Endothelial cell (in vitro differentiated cells): ENCODE results near the gene AKAP6. TPM values are rescaled to one million over a fixed set of nuclear protein-coding genes. Genes with fewer than 3 reads are reported as not detected.

Experiments used
- DNase-seq: peaks from one replicate; pipeline ENCODE4 v3.0.0; 2021; ENCODE audit warnings: low spot score
- H3K27ac Mint-ChIP-seq: one replicate; pipeline ENCODE4 v1.8.0; 2021; ENCODE audit warnings: mixed read lengths, inconsistent platforms; ENCODE audit not compliant: unreplicated experiment
- H3K27me3 Mint-ChIP-seq: one replicate; pipeline ENCODE4 v1.8.0; 2021; ENCODE audit warnings: mild to moderate bottlenecking, moderate library complexity, mixed read lengths, inconsistent platforms; ENCODE audit not compliant: unreplicated experiment
- H3K36me3 Mint-ChIP-seq: one replicate; pipeline ENCODE4 v1.8.0; 2021; ENCODE audit warnings: mild to moderate bottlenecking, low read depth, mixed read lengths, inconsistent platforms; ENCODE audit not compliant: unreplicated experiment
- H3K4me1 Mint-ChIP-seq: one replicate; pipeline ENCODE4 v1.8.0; 2021; ENCODE audit warnings: mild to moderate bottlenecking, mixed read lengths, inconsistent platforms; ENCODE audit not compliant: unreplicated experiment
- H3K4me3 Mint-ChIP-seq: one replicate; pipeline ENCODE4 v1.8.0; 2021; ENCODE audit warnings: mild to moderate bottlenecking, mixed read lengths, inconsistent platforms; ENCODE audit not compliant: unreplicated experiment
- H3K9me3 Mint-ChIP-seq: one replicate; pipeline ENCODE4 v1.8.0; 2021; ENCODE audit warnings: mixed read lengths, inconsistent platforms; ENCODE audit not compliant: unreplicated experiment
- CTCF ChIP-seq: fragments of 200-600 bp; sonication (generic); IDR thresholded peaks from one replicate; pipeline ENCODE4 v1.5.0; 2021; ENCODE audit warnings: antibody characterized with exemption; ENCODE audit not compliant: unreplicated experiment
- total RNA-seq: library from RNA; stranded (reverse); fragmentation: NEBNext Ultra II Directional; extraction: Animal tissue kit (Norgen Biotek cat#: 25700); gene quantifications from one replicate; pipeline ENCODE4 v1.2.1, GENCODE V29; 2021; ENCODE audit not compliant: unreplicated experiment

The AKAP6 gene
- total RNA-seq, 1 donor from 2014 or later: 4.4 TPM

GRCh38 chr14:32601906-32602305, 272.8 kb downstream of the AKAP6 start:
- H3K36me3 Mint-ChIP-seq: no peaks in the 10 kb centered on the region
- no peaks in the 10 kb centered on the region for H3K27me3 Mint-ChIP-seq
- DNase-seq: no peak
- no peak overlapping the region for H3K4me3 Mint-ChIP-seq
- no peak for TF ChIP-seq CTCF
- no peaks in the 10 kb centered on the region for H3K4me1 Mint-ChIP-seq
- no peak overlapping the region for H3K27ac Mint-ChIP-seq
- H3K9me3 Mint-ChIP-seq: no peaks in the 10 kb centered on the region

GRCh38 chr14:32602699-32603098, 273.6 kb downstream of the AKAP6 start:
- H3K27ac Mint-ChIP-seq: no peak overlapping the region
- H3K36me3 Mint-ChIP-seq: no peaks in the 10 kb centered on the region
- H3K27me3 Mint-ChIP-seq: no peaks in the 10 kb centered on the region
- no peak for TF ChIP-seq CTCF
- no peak for DNase-seq
- H3K4me3 Mint-ChIP-seq: no peak overlapping the region
- no peaks in the 10 kb centered on the region for H3K4me1 Mint-ChIP-seq
- no peaks in the 10 kb centered on the region for H3K9me3 Mint-ChIP-seq

GRCh38 chr14:32603992-32604565, 275.0 kb downstream of the AKAP6 start:
- no peaks in the 10 kb centered on the region for H3K4me1 Mint-ChIP-seq
- H3K27me3 Mint-ChIP-seq: no peaks in the 10 kb centered on the region
- no peak for TF ChIP-seq CTCF
- no peak overlapping the region for H3K4me3 Mint-ChIP-seq
- no peaks in the 10 kb centered on the region for H3K9me3 Mint-ChIP-seq
- no peak overlapping the region for H3K27ac Mint-ChIP-seq
- H3K36me3 Mint-ChIP-seq: no peaks in the 10 kb centered on the region
- DNase-seq: no peak

GRCh38 chr14:32606301-32606700, 277.2 kb downstream of the AKAP6 start:
- Mint-ChIP-seq H3K4me1 (no peaks in the 10 kb centered on the region), H3K36me3 (no peaks in the 10 kb centered on the region), H3K27me3 (no peaks in the 10 kb centered on the region), H3K9me3 (no peaks in the 10 kb centered on the region), H3K4me3 (no peak overlapping the region), H3K27ac (no peak overlapping the region)
- no peak for TF ChIP-seq CTCF
- DNase-seq: no peak

GRCh38 chr14:32607399-32607798, 278.3 kb downstream of the AKAP6 start:
- no peak for TF ChIP-seq CTCF
- Mint-ChIP-seq H3K27me3 (no peaks in the 10 kb centered on the region), H3K27ac (no peak overlapping the region), H3K36me3 (no peaks in the 10 kb centered on the region), H3K4me3 (no peak overlapping the region), H3K4me1 (no peaks in the 10 kb centered on the region), H3K9me3 (no peaks in the 10 kb centered on the region)
- DNase-seq: no peak
